Lower leg skin (tissue), 3 donors: ENCODE results near the gene CIZ1.

Experiments used
- CTCF ChIP-seq, 3 donors: fragments of 450-650 bp; IDR thresholded peaks; one replicate each; pipeline ENCODE4 v1.5.1; 2016; ENCODE audit warnings: antibody characterized with exemption in 3 of 3, mild to moderate bottlenecking in 3 of 3, moderate library complexity in 2 of 3
- POLR2A ChIP-seq, 2 donors: fragments of 450-650 bp; IDR thresholded peaks; one replicate each; pipeline ENCODE4 v1.6.1; 2016 to 2017; ENCODE audit warnings: antibody characterized with exemption in 2 of 2, mild to moderate bottlenecking in 1 of 2, moderate library complexity in 1 of 2

- TF ChIP-seq CTCF (IDR thresholded peaks at IDR 0.05) (no peak), POLR2A (IDR thresholded peaks at IDR 0.05) (no peak)
These were observed 69.2 kb downstream of the CIZ1 start for GRCh38 chr9:128121924-128122808.
